Measurements from ENCODE around the gene WDR38. TPM values are rescaled to one million over a fixed set of nuclear protein-coding genes. Genes with fewer than 3 reads are reported as not detected.

WDR38 gene
- total and polyA plus RNA-seq, 2 of the 4 experiments (the other 2 are of a cell fraction) = not detected

- WGBS, 2 experiments (ENCODE audit: extremely low coverage in 2 of 2, insufficient read length in 1 of 2) = 82% methylated on average over 7 of the region's 13 CpGs; no CpG with 5 or more reads in 1 of the 2 experiments
- no peak overlapping the region for H2BK5ac ChIP-seq (ENCODE audit: low read depth, low read length, poor library complexity, severe bottlenecking)
- peak overlapping the region; percentile 96 for H2AK9ac ChIP-seq (replicated peaks; ENCODE audit: low read depth, low read length, poor library complexity)
- peak overlapping the region; percentile 63 for H2BK120ac ChIP-seq (ENCODE audit: low read depth, low read length)
- no peak overlapping the region for H3K14ac ChIP-seq (replicated peaks; ENCODE audit: low read depth, low read length)
- H3K79me1 ChIP-seq (ENCODE audit: low read depth in 1 of 2, low read length in 2 of 2) = 0 out of 4 replicates have a peak, but pooled peaks cover 0 to under 1% of the 10 kb centered on the region in 2 experiments
- peak overlapping the region; percentile 27; the same call in 1 of the 2 replicates for H2BK20ac ChIP-seq (ENCODE audit: low read depth, low read length)
- ChIA-PET POLR2A (ENCODE audit: unreplicated experiment) (interaction anchor here (0.7 kb wide), 1 partner anchor 75 kb away, joined by 4 read pairs; the partner anchor contains the start of gene OLFML2A), CTCF (interaction anchor here (0.5 to 5.7 kb wide), 15 partner anchors 9 to 1466 kb away, joined by 3 to 165 read pairs (median 4); partner anchors contain the start of genes ARPC5L, NR6A1, OLFML2A and RPL35)
- no peak overlapping the region for H3K23ac ChIP-seq (ENCODE audit: low read depth, low read length)
- H3K27ac ChIP-seq (ENCODE audit: insufficient read depth, low read length) = no peak overlapping the region
- H3K9ac ChIP-seq (ENCODE audit: low read depth, low read length) = no peak overlapping the region
- H3K4me3 ChIP-seq (ENCODE audit: insufficient read depth, low read depth, low read length) = no peak overlapping the region
- no peaks in the 10 kb centered on the region for H3K4me1 ChIP-seq (ENCODE audit: control insufficient read depth, insufficient read depth, low read length)
- H4K5ac ChIP-seq (ENCODE audit: low read depth, low read length) = no peak overlapping the region
- dilution Hi-C loops (cut with HindIII; ENCODE audit: low sequenced_read_pairs, unreplicated experiment) = no loop called here
- no peaks in the 10 kb centered on the region for H3K27me3 ChIP-seq (ENCODE audit: control insufficient read depth, insufficient read depth, low read length)
- peak overlapping the region; percentile 67 for H3K4ac ChIP-seq (ENCODE audit: low read depth, low read length)
- no peaks in the 10 kb centered on the region for H3K9me1 ChIP-seq (ENCODE audit: insufficient read depth, low read length)
- peak overlapping the region; percentile 74; the same call in 1 of the 2 replicates for H2AK5ac ChIP-seq (ENCODE audit: low read depth, low read length)
- in situ Hi-C loops (cut with MboI; ENCODE audit: low sequenced_read_pairs) = loop anchor here (5.0 kb wide), 1 partner anchor 80 kb away; the partner anchor contains the start of gene NR6A1
- peak overlapping the region; percentile 100 for H2AFZ ChIP-seq (replicated peaks; ENCODE audit: low read length, poor library complexity)
- peak overlapping the region; percentile 40; the same call in 1 of the 3 replicates for H2BK15ac ChIP-seq (ENCODE audit: low read depth, low read length)
- no peak for DNase-seq
- H4K20me1 ChIP-seq (ENCODE audit: insufficient read depth, low read length) = peaks cover 17% of the 10 kb centered on the region
- H3K18ac ChIP-seq (ENCODE audit: low read depth, low read length) = no peak overlapping the region
- H3K36me3 ChIP-seq (ENCODE audit: control insufficient read depth, insufficient read depth, low read length) = peaks cover 10% of the 10 kb centered on the region
- 0 out of 2 replicates have a peak overlapping the region, but pooled peaks have one; percentile 41 for H4K91ac ChIP-seq (ENCODE audit: insufficient read depth, low read depth, low read length)
- ATAC-seq (ENCODE audit: low read depth) = no peak
- intact Hi-C loops (cut with micrococcal nuclease) = loop anchor here (2.0 to 10.0 kb wide), 3 partner anchors 39 to 237 kb away; no protein-coding TSS in a partner anchor
- peak overlapping the region; percentile 94; the same call in 1 of the 2 replicates for H3K4me2 ChIP-seq (ENCODE audit: low read depth, low read length)
- no TSS peak for BruUV-seq (replicated peaks)
- no peaks in the 10 kb centered on the region for H3K9me3 ChIP-seq (ENCODE audit: control insufficient read depth, insufficient read depth, low read length)
- H4K8ac ChIP-seq (ENCODE audit: low read depth in 2 of 2, low read length in 2 of 2) = peak overlapping the region in 1 of 2 experiments; percentile 53; a peak in 1 of 4 replicates
- no peak overlapping the region for H3K56ac ChIP-seq (ENCODE audit: extremely low read depth, insufficient read depth, low read length)
- no peak for TF ChIP-seq CHD1 (IDR thresholded peaks at IDR 0.05; ENCODE audit: low read depth, low read length)
- no peak for TF ChIP-seq MAZ (IDR thresholded peaks at IDR 0.05; ENCODE audit: borderline replicate concordance, low read depth, low read length)
- no peak for TF ChIP-seq SMC3 (IDR thresholded peaks at IDR 0.05; ENCODE audit: low read depth, low read length)
- TF ChIP-seq, protein P1, sequence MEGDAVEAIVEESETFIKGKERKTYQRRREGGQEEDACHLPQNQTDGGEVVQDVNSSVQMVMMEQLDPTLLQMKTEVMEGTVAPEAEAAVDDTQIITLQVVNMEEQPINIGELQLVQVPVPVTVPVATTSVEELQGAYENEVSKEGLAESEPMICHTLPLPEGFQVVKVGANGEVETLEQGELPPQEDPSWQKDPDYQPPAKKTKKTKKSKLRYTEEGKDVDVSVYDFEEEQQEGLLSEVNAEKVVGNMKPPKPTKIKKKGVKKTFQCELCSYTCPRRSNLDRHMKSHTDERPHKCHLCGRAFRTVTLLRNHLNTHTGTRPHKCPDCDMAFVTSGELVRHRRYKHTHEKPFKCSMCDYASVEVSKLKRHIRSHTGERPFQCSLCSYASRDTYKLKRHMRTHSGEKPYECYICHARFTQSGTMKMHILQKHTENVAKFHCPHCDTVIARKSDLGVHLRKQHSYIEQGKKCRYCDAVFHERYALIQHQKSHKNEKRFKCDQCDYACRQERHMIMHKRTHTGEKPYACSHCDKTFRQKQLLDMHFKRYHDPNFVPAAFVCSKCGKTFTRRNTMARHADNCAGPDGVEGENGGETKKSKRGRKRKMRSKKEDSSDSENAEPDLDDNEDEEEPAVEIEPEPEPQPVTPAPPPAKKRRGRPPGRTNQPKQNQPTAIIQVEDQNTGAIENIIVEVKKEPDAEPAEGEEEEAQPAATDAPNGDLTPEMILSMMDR (conservative IDR thresholded peaks at IDR 0.05; ENCODE audit: low read depth, low read length) = no peak
- no peak for TF ChIP-seq BHLHE40 (IDR thresholded peaks at IDR 0.05; ENCODE audit: low read depth, low read length)
- TF ChIP-seq NFE2L2 (IDR thresholded peaks at IDR 0.05; ENCODE audit: low read depth, low read length) = no peak
- no peak for TF ChIP-seq FOS (IDR thresholded peaks at IDR 0.05; ENCODE audit: low read depth, low read length)
- TF ChIP-seq RCOR1 (IDR thresholded peaks at IDR 0.05; ENCODE audit: insufficient replicate concordance, low read length) = no peak
- no peak for TF ChIP-seq RFX5 (IDR thresholded peaks at IDR 0.05; ENCODE audit: low read depth, low read length)
- TF ChIP-seq POLR2A (IDR thresholded peaks at IDR 0.05; ENCODE audit: low read depth, low read length) = no peak
- TF ChIP-seq USF2 (IDR thresholded peaks at IDR 0.05; ENCODE audit: low read depth, low read length) = no peak
- TF ChIP-seq CEBPB (IDR thresholded peaks at IDR 0.05; ENCODE audit: low read depth, low read length) = no peak
- TF ChIP-seq RAD21 (IDR thresholded peaks at IDR 0.05; ENCODE audit: low read length) = no peak
- no peak for TF ChIP-seq MXI1 (IDR thresholded peaks at IDR 0.05; ENCODE audit: borderline replicate concordance, low read depth, low read length)
These were observed 985 bp upstream of the WDR38 start for GRCh38 chr9:124852121-124852828.

Data from IMR-90 (cell line).